Measurements from ENCODE around the gene USP48. TPM values are rescaled to one million over a fixed set of nuclear protein-coding genes. Genes with fewer than 3 reads are reported as not detected.

The USP48 gene
- total RNA-seq, 1 donor from 2014 or later, result 86.5 TPM

DNA sequence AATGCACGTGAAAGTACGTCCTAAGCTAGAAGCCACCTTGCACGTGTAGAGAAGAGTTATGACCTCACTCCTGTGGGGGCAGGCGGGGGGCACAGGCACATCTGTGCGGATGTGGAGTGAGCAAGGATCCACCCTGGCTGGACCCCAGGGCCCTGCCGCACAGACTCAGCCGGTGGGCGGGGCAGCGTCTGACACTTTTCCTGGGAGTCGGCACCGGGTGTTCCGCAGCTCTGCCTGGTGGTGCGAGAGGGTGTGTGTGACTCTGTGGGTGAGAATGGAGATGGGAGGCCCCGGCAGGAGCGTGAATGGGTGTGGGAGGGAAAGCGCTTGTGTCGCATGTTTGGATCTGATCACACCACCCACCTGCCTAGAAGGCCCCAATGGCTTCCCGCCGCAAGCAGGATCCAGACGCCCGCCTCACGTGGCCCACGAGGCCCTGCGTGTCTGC is 143.3 kb downstream of the USP48 start:
- TF ChIP-seq, protein P1, sequence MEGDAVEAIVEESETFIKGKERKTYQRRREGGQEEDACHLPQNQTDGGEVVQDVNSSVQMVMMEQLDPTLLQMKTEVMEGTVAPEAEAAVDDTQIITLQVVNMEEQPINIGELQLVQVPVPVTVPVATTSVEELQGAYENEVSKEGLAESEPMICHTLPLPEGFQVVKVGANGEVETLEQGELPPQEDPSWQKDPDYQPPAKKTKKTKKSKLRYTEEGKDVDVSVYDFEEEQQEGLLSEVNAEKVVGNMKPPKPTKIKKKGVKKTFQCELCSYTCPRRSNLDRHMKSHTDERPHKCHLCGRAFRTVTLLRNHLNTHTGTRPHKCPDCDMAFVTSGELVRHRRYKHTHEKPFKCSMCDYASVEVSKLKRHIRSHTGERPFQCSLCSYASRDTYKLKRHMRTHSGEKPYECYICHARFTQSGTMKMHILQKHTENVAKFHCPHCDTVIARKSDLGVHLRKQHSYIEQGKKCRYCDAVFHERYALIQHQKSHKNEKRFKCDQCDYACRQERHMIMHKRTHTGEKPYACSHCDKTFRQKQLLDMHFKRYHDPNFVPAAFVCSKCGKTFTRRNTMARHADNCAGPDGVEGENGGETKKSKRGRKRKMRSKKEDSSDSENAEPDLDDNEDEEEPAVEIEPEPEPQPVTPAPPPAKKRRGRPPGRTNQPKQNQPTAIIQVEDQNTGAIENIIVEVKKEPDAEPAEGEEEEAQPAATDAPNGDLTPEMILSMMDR (IDR thresholded peaks at IDR 0.05; ENCODE audit: unreplicated experiment), result no peak
- H3K36me3 Mint-ChIP-seq, result no peaks in the 10 kb centered on the region
- H3K27ac Mint-ChIP-seq, result no peak overlapping the region
- H3K4me1 Mint-ChIP-seq, result peaks cover 7% of the 10 kb centered on the region
- DNase-seq (ENCODE audit: low spot score in 2 of 2, unreplicated experiment in 2 of 2), result no peak
- peaks cover 21% of the 10 kb centered on the region for H3K27me3 Mint-ChIP-seq (ENCODE audit: low read depth)
- no peak overlapping the region for H3K4me3 Mint-ChIP-seq
- no peaks in the 10 kb centered on the region for H3K9me3 Mint-ChIP-seq

DNA sequence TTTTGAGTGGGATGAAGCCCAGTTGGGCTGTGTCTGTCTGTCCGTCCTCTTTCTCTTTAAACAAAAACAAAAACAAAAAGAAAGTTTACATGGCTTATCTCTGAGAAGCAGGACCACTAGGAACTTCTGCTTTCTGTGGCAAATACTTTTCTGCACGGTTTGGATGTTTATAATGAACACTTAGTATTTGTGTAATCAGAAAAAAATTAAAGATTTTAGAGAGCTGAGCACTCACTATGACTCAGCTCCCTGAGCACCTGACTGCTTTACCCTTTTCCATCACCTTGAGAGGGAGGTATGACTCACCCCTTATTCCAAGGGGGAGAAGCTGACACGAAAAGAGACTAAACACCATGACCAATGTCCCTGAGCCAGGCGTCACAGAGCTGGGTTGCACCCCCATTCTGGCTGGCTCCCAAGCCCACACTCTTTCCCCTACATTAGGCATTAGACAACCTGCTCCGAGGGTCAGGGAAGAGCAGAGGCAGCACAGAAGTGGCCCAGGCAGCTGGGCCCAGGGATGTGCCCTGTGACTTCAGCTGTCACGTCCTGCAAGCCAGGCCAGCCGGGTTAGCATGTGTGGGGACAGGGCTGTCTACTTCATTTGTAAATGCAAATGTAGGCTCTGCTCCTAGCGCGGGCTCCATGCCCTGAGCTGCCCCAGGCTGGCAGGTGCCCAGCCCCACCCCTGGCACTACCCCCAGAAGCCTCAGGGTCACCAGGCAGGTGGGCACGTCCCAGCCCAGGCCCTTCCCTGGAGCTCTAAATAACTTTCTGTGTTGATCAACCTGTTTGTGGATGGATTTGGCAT is 144.2 kb downstream of the USP48 start:
- H3K27ac Mint-ChIP-seq, result peak overlapping the region; percentile 53
- TF ChIP-seq, protein P1 (IDR thresholded peaks at IDR 0.05; ENCODE audit: unreplicated experiment), result no peak
- peaks cover 18% of the 10 kb centered on the region for H3K27me3 Mint-ChIP-seq (ENCODE audit: low read depth)
- no peaks in the 10 kb centered on the region for H3K36me3 Mint-ChIP-seq
- DNase-seq (ENCODE audit: low spot score in 2 of 2, unreplicated experiment in 2 of 2), result no peak
- H3K9me3 Mint-ChIP-seq, result no peaks in the 10 kb centered on the region
- H3K4me3 Mint-ChIP-seq, result no peak overlapping the region
- peaks cover 7% of the 10 kb centered on the region for H3K4me1 Mint-ChIP-seq

DNA sequence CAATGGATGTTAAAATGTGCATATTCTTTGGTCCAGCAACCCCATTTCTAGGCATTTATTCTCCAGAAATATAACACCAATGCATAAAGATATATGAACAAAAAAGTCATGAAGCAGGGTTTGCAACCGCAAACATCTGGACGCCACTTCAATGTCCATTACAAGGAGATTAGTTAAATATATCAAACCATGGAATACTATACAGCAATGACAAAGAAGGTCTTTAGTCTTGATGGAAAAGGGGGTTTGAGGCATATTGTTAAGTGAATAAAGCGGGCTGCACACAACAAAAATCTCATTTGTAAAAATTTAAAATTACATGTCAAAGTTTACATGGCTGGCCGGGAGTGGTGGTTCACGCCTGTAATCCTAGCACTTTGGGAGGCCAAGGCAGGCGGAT is 145.4 kb downstream of the USP48 start:
- Mint-ChIP-seq H3K4me3 (no peak overlapping the region), H3K36me3 (no peaks in the 10 kb centered on the region), H3K9me3 (no peaks in the 10 kb centered on the region), H3K27ac (no peak overlapping the region), H3K27me3 (ENCODE audit: low read depth) (peaks cover 18% of the 10 kb centered on the region), H3K4me1 (peaks cover 7% of the 10 kb centered on the region)
- TF ChIP-seq, protein P1 (IDR thresholded peaks at IDR 0.05; ENCODE audit: unreplicated experiment), result no peak
- DNase-seq (ENCODE audit: low spot score in 2 of 2, unreplicated experiment in 2 of 2), result no peak

DNA sequence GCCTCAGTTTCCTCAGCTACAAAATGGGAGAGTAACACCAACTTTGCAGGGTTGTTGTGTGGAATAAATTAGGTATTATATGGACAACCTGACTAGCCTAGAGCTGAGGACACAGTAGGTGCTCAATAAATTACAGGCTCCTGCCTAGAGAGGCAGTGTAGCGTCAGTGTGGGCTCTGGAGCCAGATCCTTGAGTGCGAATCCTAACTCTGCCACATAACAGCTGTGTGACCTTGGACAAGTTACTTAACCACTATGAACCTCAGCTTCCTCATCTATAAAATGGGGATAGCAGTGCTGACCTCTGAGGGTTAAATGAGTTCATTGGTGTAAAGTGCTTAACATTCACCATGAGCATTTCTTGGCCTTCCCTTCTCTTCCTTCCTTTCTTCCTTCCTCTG is 146.9 kb downstream of the USP48 start:
- peaks cover 13% of the 10 kb centered on the region for H3K4me1 Mint-ChIP-seq
- TF ChIP-seq, protein P1 (IDR thresholded peaks at IDR 0.05; ENCODE audit: unreplicated experiment), result no peak
- no peak overlapping the region for H3K4me3 Mint-ChIP-seq
- H3K36me3 Mint-ChIP-seq, result no peaks in the 10 kb centered on the region
- no peak for DNase-seq (ENCODE audit: low spot score in 2 of 2, unreplicated experiment in 2 of 2)
- H3K9me3 Mint-ChIP-seq, result no peaks in the 10 kb centered on the region
- peaks cover 18% of the 10 kb centered on the region for H3K27me3 Mint-ChIP-seq (ENCODE audit: low read depth)
- H3K27ac Mint-ChIP-seq, result no peak overlapping the region

DNA sequence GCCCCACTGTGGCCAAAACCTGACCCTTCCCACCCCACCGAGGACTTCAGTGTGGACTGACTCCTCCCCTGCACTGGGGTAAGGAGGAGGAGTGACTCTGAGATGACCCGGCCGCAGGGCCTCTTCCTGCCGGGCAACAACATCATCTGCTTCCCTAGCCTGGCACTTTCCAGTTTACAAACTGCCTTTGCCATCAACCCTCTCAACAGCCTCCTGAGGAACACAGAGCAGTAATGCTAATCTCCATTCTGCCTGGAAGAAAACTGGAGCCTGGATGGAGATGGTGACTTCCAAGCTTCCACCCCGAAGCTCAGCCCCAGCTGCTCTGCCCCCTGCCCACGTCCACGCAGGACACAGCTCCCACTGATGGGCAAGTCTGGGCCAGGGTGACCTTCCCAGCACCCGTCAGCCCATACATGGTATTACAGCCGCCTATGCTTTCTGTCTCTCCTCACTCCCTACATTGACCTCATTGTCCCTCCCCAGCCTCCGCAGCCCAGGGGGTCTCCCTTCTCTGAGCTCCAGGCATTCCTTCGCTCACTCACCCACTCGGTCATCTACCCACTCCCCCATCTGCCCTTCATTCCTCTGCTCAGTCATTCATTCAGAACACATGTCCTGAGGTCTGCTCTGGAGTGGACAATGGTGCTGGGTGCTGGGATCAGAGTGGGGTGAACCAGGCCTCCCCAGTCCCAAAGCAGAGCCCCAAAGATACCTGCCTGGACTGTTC is 148.0 kb downstream of the USP48 start:
- TF ChIP-seq, protein P1 (IDR thresholded peaks at IDR 0.05; ENCODE audit: unreplicated experiment), result no peak
- no peak overlapping the region for H3K27ac Mint-ChIP-seq
- H3K4me1 Mint-ChIP-seq, result peaks cover 17% of the 10 kb centered on the region
- H3K9me3 Mint-ChIP-seq, result no peaks in the 10 kb centered on the region
- peaks cover 14% of the 10 kb centered on the region for H3K27me3 Mint-ChIP-seq (ENCODE audit: low read depth)
- no peak overlapping the region for H3K4me3 Mint-ChIP-seq
- H3K36me3 Mint-ChIP-seq, result no peaks in the 10 kb centered on the region
- no peak for DNase-seq (ENCODE audit: low spot score in 2 of 2, unreplicated experiment in 2 of 2)

All from mesothelial cell of epicardium (in vitro differentiated cells).